A549 (cell line): Measurements from ENCODE around the gene LCE3B.

Experiments used
- BHLHE40 ChIP-seq: IDR thresholded peaks from 2 replicates; pipeline ENCODE4 v1.6.1; 2012; ENCODE audit warnings: low read depth, low read length, inconsistent platforms
- EP300 ChIP-seq, 2 experiments: fragments of >200 bp; sonication (Bioruptor Twin); formaldehyde crosslinking; IDR thresholded peaks; 2 replicates in 1 of 2; 3 replicates in 1 of 2; pipeline ENCODE4 v1.6.1; 2016 to 2017
- ESRRA ChIP-seq: fragments of 150-350 bp; IDR thresholded peaks from 2 replicates; pipeline ENCODE4 v1.6.1; 2014; ENCODE audit warnings: mild to moderate bottlenecking, low read length, borderline replicate concordance
- GATA3 ChIP-seq: IDR thresholded peaks from 2 replicates; pipeline ENCODE4 v1.6.1; 2012; ENCODE audit warnings: borderline replicate concordance
- HES2 ChIP-seq: fragments of >200 bp; sonication (Bioruptor Twin); formaldehyde crosslinking; IDR thresholded peaks from 2 replicates; pipeline ENCODE4 v1.6.1; 2016
- MAFK ChIP-seq: fragments of 450-650 bp; IDR thresholded peaks from 2 replicates; pipeline ENCODE4 v1.6.1; 2014; ENCODE audit not compliant: partially characterized antibody
- POLR2A ChIP-seq: IDR thresholded peaks from 2 replicates; pipeline ENCODE4 v1.6.1; 2012; ENCODE audit warnings: mild to moderate bottlenecking, low read length
- RAD21 ChIP-seq, 2 experiments: fragments of >200 bp in 1 of 2; sonication (Bioruptor Twin) in 1 of 2; formaldehyde crosslinking in 1 of 2; IDR thresholded peaks in 1 of 2; conservative IDR thresholded peaks in 1 of 2; 2 replicates in 1 of 2; 3 replicates in 1 of 2; pipeline ENCODE4 v1.6.1; 2012 to 2018; ENCODE audit warnings: inconsistent platforms in 1 of 2
- TFCP2L1 ChIP-seq: fragments of 250-450 bp; sonication (Bioruptor Pico); IDR thresholded peaks from 2 replicates; pipeline ENCODE4 v1.5.0; 2021; ENCODE audit warnings: mild to moderate bottlenecking
- ZFP36 ChIP-seq: fragments of 450-650 bp; IDR thresholded peaks from 2 replicates; pipeline ENCODE4 v1.6.1; 2014; ENCODE audit warnings: borderline replicate concordance; ENCODE audit not compliant: partially characterized antibody
- TF ChIP-seq, protein P1 (sequence below): fragments of >200 bp; sonication (Bioruptor Twin); formaldehyde crosslinking; IDR thresholded peaks from 3 replicates; pipeline ENCODE4 v1.5.1; 2016
- TF ChIP-seq, protein P2 (sequence below): fragments of 150-350 bp; IDR thresholded peaks from 2 replicates; pipeline ENCODE4 v1.6.1; 2014; ENCODE audit warnings: low read depth, mild to moderate bottlenecking, low read length
- TF ChIP-seq, protein P3 (sequence below): IDR thresholded peaks from 2 replicates; pipeline ENCODE4 v1.6.1; 2012

DNA sequence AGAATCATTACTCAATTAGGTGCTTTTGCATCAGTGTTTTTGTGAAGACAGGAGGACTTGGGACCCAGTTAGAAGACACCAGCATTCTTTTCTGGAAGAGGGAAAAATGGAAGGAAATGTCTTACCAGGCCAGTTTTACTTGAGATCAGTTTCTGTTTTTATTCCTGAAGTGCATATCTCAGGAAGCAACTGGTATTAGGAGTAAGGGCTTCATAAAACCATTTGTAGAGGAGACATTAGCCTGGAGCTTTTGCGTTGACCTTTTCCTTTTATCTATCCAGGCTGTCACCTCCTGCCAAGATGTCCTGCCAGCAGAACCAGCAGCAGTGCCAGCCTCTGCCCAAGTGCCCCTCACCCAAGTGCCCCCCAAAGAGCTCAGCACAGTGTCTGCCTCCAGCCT, at the start of gene LCE3B:
- TF ChIP-seq TFCP2L1 (no peak), ESRRA (no peak), MAFK (no peak), EP300 (IDR thresholded peaks at IDR 0.05) (no peak), POLR2A (no peak), ZFP36 (no peak), GATA3 (no peak), BHLHE40 (no peak), HES2 (no peak), RAD21 (conservative IDR thresholded peaks at IDR 0.05 in 1 of 2, IDR thresholded peaks at IDR 0.05 in 1 of 2) (no peak)
- TF ChIP-seq, protein P1, sequence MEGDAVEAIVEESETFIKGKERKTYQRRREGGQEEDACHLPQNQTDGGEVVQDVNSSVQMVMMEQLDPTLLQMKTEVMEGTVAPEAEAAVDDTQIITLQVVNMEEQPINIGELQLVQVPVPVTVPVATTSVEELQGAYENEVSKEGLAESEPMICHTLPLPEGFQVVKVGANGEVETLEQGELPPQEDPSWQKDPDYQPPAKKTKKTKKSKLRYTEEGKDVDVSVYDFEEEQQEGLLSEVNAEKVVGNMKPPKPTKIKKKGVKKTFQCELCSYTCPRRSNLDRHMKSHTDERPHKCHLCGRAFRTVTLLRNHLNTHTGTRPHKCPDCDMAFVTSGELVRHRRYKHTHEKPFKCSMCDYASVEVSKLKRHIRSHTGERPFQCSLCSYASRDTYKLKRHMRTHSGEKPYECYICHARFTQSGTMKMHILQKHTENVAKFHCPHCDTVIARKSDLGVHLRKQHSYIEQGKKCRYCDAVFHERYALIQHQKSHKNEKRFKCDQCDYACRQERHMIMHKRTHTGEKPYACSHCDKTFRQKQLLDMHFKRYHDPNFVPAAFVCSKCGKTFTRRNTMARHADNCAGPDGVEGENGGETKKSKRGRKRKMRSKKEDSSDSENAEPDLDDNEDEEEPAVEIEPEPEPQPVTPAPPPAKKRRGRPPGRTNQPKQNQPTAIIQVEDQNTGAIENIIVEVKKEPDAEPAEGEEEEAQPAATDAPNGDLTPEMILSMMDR: no peak
- TF ChIP-seq, protein P2, sequence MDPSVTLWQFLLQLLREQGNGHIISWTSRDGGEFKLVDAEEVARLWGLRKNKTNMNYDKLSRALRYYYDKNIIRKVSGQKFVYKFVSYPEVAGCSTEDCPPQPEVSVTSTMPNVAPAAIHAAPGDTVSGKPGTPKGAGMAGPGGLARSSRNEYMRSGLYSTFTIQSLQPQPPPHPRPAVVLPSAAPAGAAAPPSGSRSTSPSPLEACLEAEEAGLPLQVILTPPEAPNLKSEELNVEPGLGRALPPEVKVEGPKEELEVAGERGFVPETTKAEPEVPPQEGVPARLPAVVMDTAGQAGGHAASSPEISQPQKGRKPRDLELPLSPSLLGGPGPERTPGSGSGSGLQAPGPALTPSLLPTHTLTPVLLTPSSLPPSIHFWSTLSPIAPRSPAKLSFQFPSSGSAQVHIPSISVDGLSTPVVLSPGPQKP: no peak
- TF ChIP-seq, protein P3, sequence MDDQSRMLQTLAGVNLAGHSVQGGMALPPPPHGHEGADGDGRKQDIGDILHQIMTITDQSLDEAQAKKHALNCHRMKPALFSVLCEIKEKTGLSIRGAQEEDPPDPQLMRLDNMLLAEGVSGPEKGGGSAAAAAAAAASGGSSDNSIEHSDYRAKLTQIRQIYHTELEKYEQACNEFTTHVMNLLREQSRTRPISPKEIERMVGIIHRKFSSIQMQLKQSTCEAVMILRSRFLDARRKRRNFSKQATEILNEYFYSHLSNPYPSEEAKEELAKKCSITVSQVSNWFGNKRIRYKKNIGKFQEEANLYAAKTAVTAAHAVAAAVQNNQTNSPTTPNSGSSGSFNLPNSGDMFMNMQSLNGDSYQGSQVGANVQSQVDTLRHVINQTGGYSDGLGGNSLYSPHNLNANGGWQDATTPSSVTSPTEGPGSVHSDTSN: no peak
